ENCODE measurements around the gene TBL1Y.
"Not testable (repeated sequence)": the region's sequence is repeated elsewhere in the genome, so short reads cannot be mapped to it uniquely, and the experiment has no call there.

Gene TBL1Y

GRCh38 chrY:6910372-6911252 is at the start of gene TBL1Y:
Gene TBL1Y (plus strand): TSS chrY:6910697. CDS start chrY:7025085, 114,388 bp downstream.
- DNase-seq: no peak

GRCh38 chrY:6894496-6894895 is 16.0 kb upstream of the TBL1Y start:
- no peak for DNase-seq

- no peak for DNase-seq
Observed at GRCh38 chrY:6895236-6895635, 15.3 kb upstream of the TBL1Y start.

- not testable (repeated sequence) for DNase-seq
Observed at GRCh38 chrY:6902116-6902515, 8.4 kb upstream of the TBL1Y start.

GRCh38 chrY:6907591-6907990 is 2.9 kb upstream of the TBL1Y start:
- no peak for DNase-seq

GRCh38 chrY:6908021-6908420 is 2.5 kb upstream of the TBL1Y start:
- DNase-seq: not testable (repeated sequence)

GRCh38 chrY:6909118-6909521 is 1.4 kb upstream of the TBL1Y start:
- no peak for DNase-seq

GRCh38 chrY:6909856-6910255 is 641 bp upstream of the TBL1Y start:
- no peak for DNase-seq

- DNase-seq: no peak
Observed at GRCh38 chrY:6911253-6911881, 870 bp downstream of the TBL1Y start, which contains the start of gene AMELY. Gene AMELY (minus strand): TSS chrY:6911752. CDS start chrY:6872608, 39,144 bp downstream.

- DNase-seq: no peak
Observed at GRCh38 chrY:6913362-6913761, 2.9 kb downstream of the TBL1Y start.

GRCh38 chrY:6921061-6921460 is 10.6 kb downstream of the TBL1Y start:
- no peak for DNase-seq

GRCh38 chrY:6928265-6928664 is 17.8 kb downstream of the TBL1Y start:
- no peak for DNase-seq

GRCh38 chrY:6929237-6929636 is 18.7 kb downstream of the TBL1Y start:
- DNase-seq: no peak

GRCh38 chrY:6931779-6932396 is 21.4 kb downstream of the TBL1Y start:
- no peak for DNase-seq

GRCh38 chrY:6935497-6935896 is 25.0 kb downstream of the TBL1Y start:
- DNase-seq: no peak

- no peak for DNase-seq
Observed at GRCh38 chrY:6947695-6948094, 37.2 kb downstream of the TBL1Y start.

- DNase-seq: no peak
Observed at GRCh38 chrY:6948378-6948777, 37.9 kb downstream of the TBL1Y start.

GRCh38 chrY:6949947-6950346 is 39.5 kb downstream of the TBL1Y start:
- DNase-seq: no peak

- DNase-seq: no peak
Observed at GRCh38 chrY:6964732-6965131, 54.2 kb downstream of the TBL1Y start.

GRCh38 chrY:6966521-6966920 is 56.0 kb downstream of the TBL1Y start:
- DNase-seq: no peak

GRCh38 chrY:6967736-6968135 is 57.2 kb downstream of the TBL1Y start:
- DNase-seq: no peak

- no peak for DNase-seq
Observed at GRCh38 chrY:6968191-6968590, 57.7 kb downstream of the TBL1Y start.

- no peak for DNase-seq
Observed at GRCh38 chrY:6972271-6972887, 61.9 kb downstream of the TBL1Y start.
